Osteoblast (primary cell): ENCODE results near the gene MEF2A. TPM values are rescaled to one million over a fixed set of nuclear protein-coding genes. Genes with fewer than 3 reads are reported as not detected.
"Not testable (repeated sequence)": the region's sequence is repeated elsewhere in the genome, so short reads cannot be mapped to it uniquely, and the experiment has no call there.

Experiments used
- DNase-seq: peaks from one replicate; pipeline ENCODE4 v3.0.0; 2011; ENCODE audit warnings: low spot score, mixed read lengths; ENCODE audit not compliant: insufficient read length; ENCODE audit errors: missing footprints
- H2AFZ ChIP-seq: 2 replicates; pipeline ENCODE4 v1.6.0; 2011; ENCODE audit warnings: mild to moderate bottlenecking, low read length
- H3K27ac ChIP-seq: 2 replicates; pipeline ENCODE4 v1.5.1; 2011; ENCODE audit warnings: mild to moderate bottlenecking, low read depth, low read length, moderate library complexity
- H3K27me3 ChIP-seq: 2 replicates; pipeline ENCODE4 v1.6.0; 2012; ENCODE audit warnings: mild to moderate bottlenecking, control low read depth, inconsistent platforms, low read length, moderate library complexity; ENCODE audit not compliant: insufficient read depth
- H3K36me3 ChIP-seq: 2 replicates; pipeline ENCODE4 v1.5.1; 2011; ENCODE audit warnings: mild to moderate bottlenecking, low read length, control low read depth, moderate library complexity; ENCODE audit not compliant: insufficient read depth
- H3K4me1 ChIP-seq: 2 replicates; pipeline ENCODE4 v1.5.1; 2011; ENCODE audit warnings: mild to moderate bottlenecking, low read length, control low read depth, moderate library complexity; ENCODE audit not compliant: insufficient read depth
- H3K4me2 ChIP-seq: 2 replicates; pipeline ENCODE4 v1.6.0; 2011; ENCODE audit warnings: mild to moderate bottlenecking, low read length; ENCODE audit not compliant: insufficient read depth
- H3K4me3 ChIP-seq: fragments of 200-600 bp; sonication (generic); 3 replicates; pipeline ENCODE4 v1.5.1; 2012; ENCODE audit warnings: mild to moderate bottlenecking, low read length, inconsistent platforms; ENCODE audit not compliant: insufficient read depth
- H3K79me2 ChIP-seq: 2 replicates; pipeline ENCODE4 v1.6.0; 2012; ENCODE audit warnings: mild to moderate bottlenecking, low read length, control low read depth, inconsistent platforms; ENCODE audit not compliant: insufficient read depth
- H3K9me3 ChIP-seq: 2 replicates; pipeline ENCODE4 v1.5.1; 2011; ENCODE audit warnings: low read depth, low read length, control low read depth
- H4K20me1 ChIP-seq: 2 replicates; pipeline ENCODE4 v1.6.0; 2012; ENCODE audit warnings: mild to moderate bottlenecking, low read length, control low read depth; ENCODE audit not compliant: insufficient read depth
- total RNA-seq: library from RNA; depleted of rRNA; stranded (reverse); fragments of >200 nt; gene quantifications from 2 replicates; pipeline ENCODE4 v1.2.3, GENCODE V29; 2012
- TF ChIP-seq, protein P1 (sequence below): IDR thresholded peaks from 2 replicates; pipeline ENCODE4 v1.5.1; 2011; ENCODE audit warnings: mild to moderate bottlenecking, low read depth, low read length, moderate library complexity; ENCODE audit errors: extremely low read depth

Gene MEF2A
- 48.3 and 55.4 TPM in 2 replicates for total RNA-seq

DNA sequence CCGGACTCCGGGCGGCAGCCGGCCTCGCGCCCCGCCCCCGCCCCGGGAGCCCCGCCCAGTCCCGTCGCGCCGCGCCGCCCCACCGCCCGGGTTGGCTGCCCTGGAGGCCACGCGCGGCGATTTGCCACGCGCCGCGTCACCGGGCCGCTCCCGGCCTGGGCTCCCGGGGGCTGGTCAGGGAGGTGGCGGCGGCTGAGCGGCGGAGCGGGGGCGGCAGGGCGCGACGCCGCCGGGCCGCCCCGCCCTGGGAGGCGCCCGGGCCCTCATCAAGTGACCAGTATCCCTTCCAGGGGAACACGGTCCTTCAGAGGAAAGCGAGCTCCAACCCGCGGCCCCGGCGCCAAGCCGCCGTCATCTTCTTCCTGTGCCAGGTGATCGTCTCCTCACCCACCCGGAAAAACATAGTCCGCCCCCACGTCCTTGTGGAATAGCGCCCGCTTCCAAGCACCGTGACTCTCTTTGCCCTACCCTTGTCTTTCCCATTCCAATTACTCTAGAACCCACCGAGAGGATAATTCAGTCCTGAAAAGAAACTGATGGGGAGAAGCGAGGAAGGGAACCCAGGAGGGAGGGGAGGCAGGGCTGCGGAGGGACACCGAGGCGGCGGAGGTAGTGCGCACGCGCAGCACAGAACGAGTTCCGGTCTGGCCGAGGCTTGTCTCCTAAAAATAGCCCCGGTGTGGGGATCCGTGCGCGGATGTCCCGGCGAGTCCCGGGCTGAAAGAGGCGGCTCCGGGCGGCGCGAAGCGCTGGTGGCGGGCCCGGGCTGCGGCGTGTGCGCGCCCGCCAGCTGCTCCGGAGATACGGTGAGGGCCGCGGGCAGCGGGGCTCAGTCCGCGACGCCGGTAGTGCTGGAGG, at the start of gene MEF2A:
MEF2A (plus strand) TSS at position 686 of the 858 bp plus-strand sequence. CDS start 67,136 bp downstream, outside the sequence.
- peak within 1 kb of the TSS; percentile 89 for H2AFZ ChIP-seq
- no peaks in the 10 kb centered on the region for H3K9me3 ChIP-seq
- TF ChIP-seq, protein P1, sequence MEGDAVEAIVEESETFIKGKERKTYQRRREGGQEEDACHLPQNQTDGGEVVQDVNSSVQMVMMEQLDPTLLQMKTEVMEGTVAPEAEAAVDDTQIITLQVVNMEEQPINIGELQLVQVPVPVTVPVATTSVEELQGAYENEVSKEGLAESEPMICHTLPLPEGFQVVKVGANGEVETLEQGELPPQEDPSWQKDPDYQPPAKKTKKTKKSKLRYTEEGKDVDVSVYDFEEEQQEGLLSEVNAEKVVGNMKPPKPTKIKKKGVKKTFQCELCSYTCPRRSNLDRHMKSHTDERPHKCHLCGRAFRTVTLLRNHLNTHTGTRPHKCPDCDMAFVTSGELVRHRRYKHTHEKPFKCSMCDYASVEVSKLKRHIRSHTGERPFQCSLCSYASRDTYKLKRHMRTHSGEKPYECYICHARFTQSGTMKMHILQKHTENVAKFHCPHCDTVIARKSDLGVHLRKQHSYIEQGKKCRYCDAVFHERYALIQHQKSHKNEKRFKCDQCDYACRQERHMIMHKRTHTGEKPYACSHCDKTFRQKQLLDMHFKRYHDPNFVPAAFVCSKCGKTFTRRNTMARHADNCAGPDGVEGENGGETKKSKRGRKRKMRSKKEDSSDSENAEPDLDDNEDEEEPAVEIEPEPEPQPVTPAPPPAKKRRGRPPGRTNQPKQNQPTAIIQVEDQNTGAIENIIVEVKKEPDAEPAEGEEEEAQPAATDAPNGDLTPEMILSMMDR = no peak
- DNase-seq = peak; percentile 98
- peak within 1 kb of the TSS; percentile 82 for H3K4me3 ChIP-seq
- peak within 1 kb of the TSS; percentile 87 for H3K4me2 ChIP-seq
- peaks cover 29% of the 10 kb centered on the region for H3K4me1 ChIP-seq
- H3K79me2 ChIP-seq = peaks cover 38% of the 10 kb centered on the region
- H3K36me3 ChIP-seq = no peaks in the 10 kb centered on the region
- H3K27ac ChIP-seq = peak within 1 kb of the TSS; percentile 72
- no peaks in the 10 kb centered on the region for H3K27me3 ChIP-seq
- H4K20me1 ChIP-seq = peaks cover 12% of the 10 kb centered on the region

DNA sequence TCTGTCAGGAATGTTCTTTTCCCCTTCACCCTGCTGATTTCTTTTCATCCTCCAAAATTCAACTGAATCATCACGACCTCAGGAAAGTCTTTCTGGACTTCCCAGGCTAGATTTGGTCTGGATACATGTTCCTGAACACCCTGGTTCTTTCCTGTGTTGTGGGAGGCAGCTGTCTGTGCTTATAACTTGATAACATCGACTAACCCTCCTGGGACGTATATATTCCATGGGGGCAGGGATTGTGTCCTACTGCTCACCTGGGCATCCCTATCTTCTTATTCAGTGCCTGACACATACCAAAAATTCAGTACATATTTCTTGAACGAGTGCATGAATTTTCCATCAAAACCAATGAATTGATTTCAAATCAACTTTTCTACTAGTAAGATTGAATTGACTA, 47.6 kb upstream of the MEF2A start:
- Histone ChIP-seq H2AFZ (no peak overlapping the region), H3K4me3 (no peak overlapping the region), H3K9me3 (no peaks in the 10 kb centered on the region), H3K79me2 (no peaks in the 10 kb centered on the region), H3K4me2 (no peak overlapping the region), H3K36me3 (no peaks in the 10 kb centered on the region), H3K4me1 (no peaks in the 10 kb centered on the region), H3K27me3 (no peaks in the 10 kb centered on the region), H4K20me1 (no peaks in the 10 kb centered on the region), H3K27ac (no peak overlapping the region)
- no peak for DNase-seq
- TF ChIP-seq, protein P1 = no peak

DNA sequence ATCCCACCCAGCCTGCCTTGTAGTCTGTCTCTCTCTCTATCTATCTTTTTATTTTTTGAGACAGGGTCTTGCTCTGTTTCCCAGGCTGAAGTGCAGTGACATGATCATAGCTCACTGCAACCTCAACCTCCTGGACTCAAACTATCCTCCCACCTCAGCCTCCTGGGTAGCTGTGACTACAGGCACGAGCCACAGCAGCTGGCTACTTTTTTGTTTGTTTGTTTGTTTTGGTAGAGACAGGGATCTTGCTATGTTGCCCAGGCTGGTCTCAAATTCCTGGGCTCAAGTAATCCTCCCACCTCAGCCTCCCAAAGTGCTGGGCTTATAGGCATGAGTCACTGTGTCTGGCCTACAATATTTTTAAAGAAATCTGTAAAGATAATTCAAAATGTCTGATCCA, 46.4 kb upstream of the MEF2A start:
- not testable (repeated sequence) for H4K20me1 ChIP-seq, H3K9me3 ChIP-seq, H2AFZ ChIP-seq, H3K27me3 ChIP-seq, H3K79me2 ChIP-seq, H3K4me3 ChIP-seq, H3K27ac ChIP-seq, H3K4me2 ChIP-seq, H3K4me1 ChIP-seq, H3K36me3 ChIP-seq, DNase-seq

DNA sequence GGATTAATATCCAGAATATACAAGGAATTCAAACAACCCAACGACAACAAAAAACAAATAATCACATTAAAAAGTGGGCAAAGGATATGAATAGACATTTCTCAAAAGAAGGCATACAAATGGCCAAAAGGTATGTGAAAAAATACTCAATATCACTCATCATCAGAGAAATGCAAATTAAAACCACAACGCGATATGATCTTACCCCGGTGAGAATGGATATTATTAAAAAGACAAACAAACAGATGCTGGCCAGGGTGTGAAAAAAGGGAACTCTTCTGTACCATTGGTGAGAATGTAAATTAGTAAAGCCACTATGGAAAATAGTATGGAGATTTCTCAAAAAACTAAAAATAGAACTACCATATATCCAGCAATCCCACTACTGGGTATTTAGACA, 43.5 kb upstream of the MEF2A start:
- H3K79me2 ChIP-seq = no peaks in the 10 kb centered on the region
- H3K27me3 ChIP-seq = no peaks in the 10 kb centered on the region
- H3K9me3 ChIP-seq = no peaks in the 10 kb centered on the region
- H3K4me1 ChIP-seq = no peaks in the 10 kb centered on the region
- no peaks in the 10 kb centered on the region for H3K36me3 ChIP-seq
- no peak for DNase-seq
- TF ChIP-seq, protein P1 = no peak
- H2AFZ ChIP-seq = no peak overlapping the region
- no peaks in the 10 kb centered on the region for H4K20me1 ChIP-seq
- no peak overlapping the region for H3K4me2 ChIP-seq
- no peak overlapping the region for H3K27ac ChIP-seq
- no peak overlapping the region for H3K4me3 ChIP-seq
